Muscle layer of duodenum (tissue), 2 donors: ENCODE results near the gene LCE1D.

Experiments used
- H3K27ac ChIP-seq: one replicate; pipeline ENCODE4 v1.7.0; 2013; ENCODE audit warnings: mild to moderate bottlenecking, low read length
- H3K27me3 ChIP-seq: one replicate; pipeline ENCODE4 v1.7.0; 2013; ENCODE audit warnings: low read depth, mild to moderate bottlenecking, control low read depth, low read length
- H3K36me3 ChIP-seq, 2 donors: one replicate each; pipeline ENCODE4 v1.7.0; 2013; ENCODE audit warnings: low read length in 2 of 2, control low read depth in 1 of 2, mild to moderate bottlenecking in 1 of 2; ENCODE audit not compliant: insufficient read depth in 2 of 2, control insufficient read depth in 1 of 2
- H3K4me1 ChIP-seq, 2 donors: one replicate each; pipeline ENCODE4 v1.7.0; 2013; ENCODE audit warnings: low read length in 2 of 2, mild to moderate bottlenecking in 2 of 2, control low read depth in 1 of 2, moderate library complexity in 1 of 2; ENCODE audit not compliant: insufficient read depth in 2 of 2, control insufficient read depth in 1 of 2
- H3K4me3 ChIP-seq, 2 donors: one replicate each; pipeline ENCODE4 v1.7.0; 2013; ENCODE audit warnings: low read length in 2 of 2, low read depth in 1 of 2, mild to moderate bottlenecking in 1 of 2
- H3K9me3 ChIP-seq, 2 donors: one replicate each; pipeline ENCODE4 v1.7.0; 2013; ENCODE audit warnings: low read length in 2 of 2, control low read depth in 1 of 2, mild to moderate bottlenecking in 1 of 2; ENCODE audit not compliant: control insufficient read depth in 1 of 2
- donor health status: healthy.

Gene LCE1D, protein sequence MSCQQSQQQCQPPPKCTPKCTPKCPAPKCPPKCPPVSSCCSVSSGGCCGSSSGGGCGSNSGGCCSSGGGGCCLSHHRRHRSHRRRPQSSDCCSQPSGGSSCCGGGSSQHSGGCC

DNA sequence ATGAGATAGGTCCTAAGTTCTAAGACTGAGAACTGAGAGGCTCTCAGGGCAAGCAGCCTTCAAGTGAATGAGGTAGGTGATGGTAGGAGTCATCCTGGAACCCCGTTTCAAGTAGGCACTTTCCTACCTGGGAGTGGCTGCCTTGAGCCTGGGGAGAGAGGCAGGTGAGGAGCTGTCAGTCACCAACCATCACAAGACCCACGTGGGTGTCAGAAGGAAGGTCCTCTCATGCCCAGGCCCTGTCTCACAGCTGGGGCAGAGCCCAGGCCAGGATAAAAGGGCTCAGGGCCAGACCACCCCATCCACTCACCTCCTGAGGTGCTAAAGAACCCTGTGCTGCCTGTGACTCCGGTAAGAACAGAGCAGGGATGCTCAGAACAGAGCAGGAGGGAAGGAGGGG lies at the start of gene LCE1D:
Gene LCE1D, plus strand, starts transcription at position 301 of the 400 bp plus-strand sequence. CDS start 1,074 bp downstream, outside the sequence.
- Histone ChIP-seq H3K27me3 (no peaks in the 10 kb centered on the region), H3K36me3 (no peaks in the 10 kb centered on the region), H3K9me3 (no peaks in the 10 kb centered on the region), H3K27ac (no peak within 1 kb of the TSS), H3K4me3 (no peak within 1 kb of the TSS), H3K4me1 (no peaks in the 10 kb centered on the region)

DNA sequence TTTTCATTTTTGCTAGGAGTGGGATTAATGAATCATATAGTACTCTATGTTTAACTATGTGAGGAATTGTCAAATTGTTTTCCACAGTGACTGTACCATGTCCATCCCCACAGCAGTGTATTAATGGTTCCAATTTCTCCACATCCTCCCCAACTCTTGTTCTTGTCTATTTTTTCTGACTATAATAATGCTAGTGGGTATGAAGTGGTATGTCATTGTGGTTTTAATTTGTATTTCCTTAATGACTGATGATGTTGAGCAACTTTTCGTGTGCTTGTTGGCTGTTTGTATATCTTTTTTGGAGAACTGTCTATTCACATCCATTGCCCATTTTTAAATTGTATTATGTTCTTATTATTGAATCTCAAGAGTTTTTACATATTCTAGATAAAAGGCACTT lies 48.7 kb upstream of the LCE1D start:
- H3K27ac ChIP-seq, result no peak overlapping the region
- no peaks in the 10 kb centered on the region for H3K27me3 ChIP-seq
- H3K9me3 ChIP-seq, result no peaks in the 10 kb centered on the region
- no peak overlapping the region for H3K4me3 ChIP-seq
- H3K36me3 ChIP-seq, result no peaks in the 10 kb centered on the region
- no peaks in the 10 kb centered on the region for H3K4me1 ChIP-seq

DNA sequence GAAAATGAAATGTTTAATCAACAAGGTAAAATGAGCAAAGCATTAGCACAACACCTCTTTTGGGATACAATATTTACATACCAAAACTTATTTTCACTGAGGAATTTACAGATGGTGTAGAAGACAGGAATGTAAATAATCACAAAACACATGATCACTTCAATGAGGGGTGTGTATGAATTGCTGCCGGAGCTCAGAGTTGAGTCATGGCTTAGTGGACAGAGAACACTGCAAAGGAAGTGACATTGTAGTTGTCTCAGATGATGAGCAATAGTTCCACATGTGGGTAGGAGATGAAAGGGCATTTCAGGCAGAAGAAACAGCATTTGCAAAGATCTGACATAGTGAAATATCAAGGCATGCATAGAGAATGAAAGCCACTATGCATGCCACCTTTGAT lies 44.3 kb upstream of the LCE1D start:
- Histone ChIP-seq H3K27ac (no peak overlapping the region), H3K36me3 (no peaks in the 10 kb centered on the region), H3K9me3 (no peaks in the 10 kb centered on the region), H3K4me3 (no peak overlapping the region), H3K27me3 (no peaks in the 10 kb centered on the region), H3K4me1 (no peaks in the 10 kb centered on the region)

DNA sequence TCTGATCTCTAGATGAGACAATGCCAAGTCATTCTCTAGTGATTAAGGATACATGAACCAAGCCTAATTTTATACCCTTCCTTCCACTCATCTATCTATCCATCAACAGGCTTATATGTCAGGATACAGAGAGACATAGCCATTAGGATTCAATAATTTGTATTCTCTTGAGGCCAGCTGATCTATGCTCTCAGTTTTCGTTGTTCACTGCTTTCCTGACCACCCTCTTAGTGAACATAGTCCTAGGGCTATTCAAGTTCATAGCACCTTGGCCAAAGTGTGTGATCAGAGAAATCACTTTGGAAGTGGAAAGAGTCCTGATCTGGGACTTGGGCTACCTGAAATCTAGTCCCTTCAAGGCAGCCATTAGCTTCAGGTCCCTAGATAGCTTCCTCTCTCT lies 42.9 kb upstream of the LCE1D start:
- Histone ChIP-seq H3K27me3 (no peaks in the 10 kb centered on the region), H3K27ac (no peak overlapping the region), H3K36me3 (no peaks in the 10 kb centered on the region), H3K9me3 (no peaks in the 10 kb centered on the region), H3K4me1 (no peaks in the 10 kb centered on the region), H3K4me3 (no peak overlapping the region)

DNA sequence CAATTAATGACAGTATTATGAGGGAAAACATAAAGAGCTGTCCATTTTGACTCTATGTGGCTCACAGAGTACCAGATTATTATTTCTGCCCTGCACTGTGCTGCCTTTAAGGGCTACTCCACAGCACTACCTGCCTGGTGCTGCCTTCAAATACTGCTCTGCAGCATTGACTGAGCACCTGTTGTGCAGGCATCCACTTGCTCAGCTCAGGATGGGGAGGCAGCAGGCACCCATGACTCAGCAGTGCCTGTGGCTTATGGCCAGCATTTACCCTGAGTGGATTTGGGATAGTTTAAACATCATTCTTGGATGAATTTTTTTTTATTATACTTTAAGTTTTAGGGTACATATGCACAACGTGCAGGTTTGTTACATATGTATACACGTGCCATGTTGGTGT lies 39.6 kb upstream of the LCE1D start:
- Histone ChIP-seq H3K27ac (no peak overlapping the region), H3K4me1 (no peaks in the 10 kb centered on the region), H3K27me3 (no peaks in the 10 kb centered on the region), H3K4me3 (no peak overlapping the region), H3K36me3 (no peaks in the 10 kb centered on the region), H3K9me3 (no peaks in the 10 kb centered on the region)

DNA sequence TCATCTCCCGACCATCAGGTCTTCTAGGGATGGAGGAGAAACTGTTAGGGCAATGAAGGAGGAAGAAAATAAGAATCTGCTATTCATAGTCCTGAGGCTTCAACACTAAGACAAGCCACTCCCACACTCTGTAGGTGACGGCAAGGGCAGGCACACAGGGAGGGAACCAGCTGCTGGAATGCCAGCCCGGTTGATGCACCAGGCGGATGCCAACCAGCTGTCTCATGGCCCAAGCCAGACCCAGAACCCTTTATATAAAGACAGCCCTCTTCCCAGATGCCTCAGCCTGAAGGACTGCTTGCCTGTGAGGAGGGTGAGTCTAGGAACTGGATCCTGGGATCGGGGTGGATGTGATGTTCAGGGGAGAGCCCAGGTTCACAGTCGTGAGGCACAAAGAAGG lies 38.8 kb upstream of the LCE1D start, which contains the start of gene KPRP:
Gene KPRP, plus strand, starts transcription at position 279 of the 400 bp plus-strand sequence. CDS start 1,564 bp downstream, outside the sequence.
- no peaks in the 10 kb centered on the region for H3K27me3 ChIP-seq
- no peaks in the 10 kb centered on the region for H3K4me1 ChIP-seq
- no peaks in the 10 kb centered on the region for H3K9me3 ChIP-seq
- no peak within 1 kb of the TSS for H3K4me3 ChIP-seq
- H3K27ac ChIP-seq, result no peak within 1 kb of the TSS
- no peaks in the 10 kb centered on the region for H3K36me3 ChIP-seq

DNA sequence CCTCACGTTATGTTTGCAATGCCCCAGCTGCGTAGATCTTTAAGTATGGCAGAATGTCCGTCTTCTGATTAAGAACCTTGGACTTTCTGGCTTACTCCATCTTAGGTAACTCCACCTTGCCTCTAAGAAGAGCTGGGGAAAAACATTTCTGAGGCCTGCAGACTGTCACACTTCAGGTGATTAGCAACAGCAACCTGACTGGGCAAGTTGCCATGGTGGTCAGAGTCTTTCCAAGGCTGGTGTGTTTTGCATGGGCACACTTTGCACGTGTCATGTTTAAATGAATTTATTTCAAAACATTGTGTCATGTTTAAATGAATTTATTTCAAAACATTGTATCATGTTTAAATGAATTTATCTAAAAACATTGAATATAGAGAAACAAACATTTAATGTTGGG lies 37.9 kb upstream of the LCE1D start:
- Histone ChIP-seq H3K36me3 (no peaks in the 10 kb centered on the region), H3K27ac (no peak overlapping the region), H3K9me3 (no peaks in the 10 kb centered on the region), H3K4me3 (no peak overlapping the region), H3K4me1 (no peaks in the 10 kb centered on the region), H3K27me3 (no peaks in the 10 kb centered on the region)

DNA sequence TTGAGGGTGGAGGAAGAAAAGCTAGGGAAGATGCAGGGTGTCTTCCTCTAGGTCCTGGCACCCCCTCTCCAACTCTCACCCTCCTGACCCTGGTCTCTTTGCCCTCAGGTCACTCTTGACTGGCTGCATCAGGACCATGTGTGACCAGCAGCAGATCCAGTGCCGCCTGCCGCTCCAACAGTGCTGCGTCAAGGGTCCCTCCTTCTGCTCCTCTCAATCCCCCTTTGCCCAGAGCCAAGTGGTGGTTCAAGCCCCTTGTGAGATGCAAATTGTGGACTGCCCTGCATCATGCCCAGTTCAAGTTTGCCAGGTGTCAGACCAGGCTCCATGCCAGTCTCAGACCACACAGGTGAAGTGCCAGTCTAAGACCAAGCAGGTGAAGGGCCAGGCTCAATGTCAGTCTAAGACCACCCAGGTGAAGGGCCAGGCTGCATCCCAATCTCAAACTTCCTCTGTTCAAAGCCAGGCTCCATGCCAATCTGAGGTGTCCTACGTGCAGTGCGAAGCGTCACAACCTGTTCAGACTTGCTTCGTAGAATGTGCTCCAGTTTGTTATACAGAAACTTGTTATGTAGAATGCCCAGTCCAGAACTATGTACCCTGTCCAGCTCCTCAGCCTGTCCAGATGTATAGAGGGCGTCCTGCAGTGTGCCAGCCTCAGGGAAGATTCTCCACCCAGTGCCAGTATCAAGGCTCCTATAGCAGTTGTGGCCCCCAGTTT lies 36.9 kb upstream of the LCE1D start:
- H3K4me1 ChIP-seq, result no peaks in the 10 kb centered on the region
- H3K36me3 ChIP-seq, result no peaks in the 10 kb centered on the region
- H3K4me3 ChIP-seq, result no peak overlapping the region
- H3K9me3 ChIP-seq, result no peaks in the 10 kb centered on the region
- no peak overlapping the region for H3K27ac ChIP-seq
- no peaks in the 10 kb centered on the region for H3K27me3 ChIP-seq

DNA sequence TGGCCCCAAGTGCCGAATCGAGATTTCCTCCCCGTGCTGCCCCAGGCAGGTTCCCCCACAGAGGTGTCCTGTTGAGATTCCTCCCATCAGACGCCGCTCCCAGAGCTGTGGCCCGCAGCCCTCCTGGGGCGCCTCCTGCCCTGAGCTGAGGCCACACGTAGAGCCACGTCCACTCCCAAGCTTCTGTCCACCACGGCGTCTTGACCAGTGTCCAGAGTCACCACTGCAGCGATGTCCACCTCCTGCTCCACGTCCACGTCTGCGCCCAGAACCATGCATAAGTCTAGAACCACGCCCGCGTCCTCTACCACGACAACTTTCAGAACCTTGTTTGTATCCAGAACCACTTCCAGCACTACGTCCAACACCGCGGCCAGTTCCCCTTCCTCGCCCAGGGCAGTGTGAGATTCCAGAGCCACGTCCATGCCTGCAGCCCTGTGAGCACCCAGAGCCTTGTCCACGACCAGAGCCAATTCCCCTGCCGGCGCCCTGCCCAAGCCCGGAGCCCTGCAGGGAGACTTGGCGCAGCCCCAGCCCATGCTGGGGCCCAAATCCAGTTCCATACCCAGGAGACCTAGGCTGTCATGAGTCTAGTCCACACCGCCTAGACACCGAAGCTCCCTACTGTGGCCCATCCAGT lies 35.9 kb upstream of the LCE1D start:
- H3K27ac ChIP-seq, result no peak overlapping the region
- no peak overlapping the region for H3K4me3 ChIP-seq
- H3K27me3 ChIP-seq, result no peaks in the 10 kb centered on the region
- H3K36me3 ChIP-seq, result no peaks in the 10 kb centered on the region
- H3K9me3 ChIP-seq, result no peaks in the 10 kb centered on the region
- H3K4me1 ChIP-seq, result no peaks in the 10 kb centered on the region

DNA sequence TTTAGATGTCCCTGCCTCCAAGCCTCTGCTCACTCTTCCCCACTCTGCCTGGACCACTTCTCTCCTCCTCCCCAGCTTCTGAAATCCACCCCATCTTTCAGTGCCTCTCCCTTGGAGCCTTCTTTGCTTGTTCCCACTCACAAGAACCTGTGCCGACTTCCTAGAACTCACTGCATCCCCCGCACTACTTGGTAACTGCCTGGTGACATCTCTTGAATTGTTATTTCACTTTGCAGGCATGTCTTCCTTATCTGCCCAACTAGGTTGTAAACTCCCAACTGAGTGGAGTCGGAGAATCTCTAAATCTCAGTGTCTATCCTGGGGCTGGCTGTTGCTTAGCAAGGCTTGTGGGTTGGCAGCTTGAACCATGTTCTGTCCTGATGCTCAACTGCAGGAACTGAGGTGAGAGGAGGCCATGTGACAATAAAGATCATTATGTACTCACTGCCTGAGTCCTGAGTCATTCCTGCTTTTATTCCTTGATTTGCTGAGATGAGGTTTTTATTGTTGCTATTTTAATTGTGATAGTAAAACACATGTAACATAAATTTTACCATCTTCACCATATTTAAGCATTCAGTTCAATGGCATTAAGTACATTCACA lies 34.8 kb upstream of the LCE1D start:
- Histone ChIP-seq H3K27me3 (no peaks in the 10 kb centered on the region), H3K9me3 (no peaks in the 10 kb centered on the region), H3K27ac (no peak overlapping the region), H3K36me3 (no peaks in the 10 kb centered on the region), H3K4me3 (no peak overlapping the region), H3K4me1 (no peaks in the 10 kb centered on the region)

DNA sequence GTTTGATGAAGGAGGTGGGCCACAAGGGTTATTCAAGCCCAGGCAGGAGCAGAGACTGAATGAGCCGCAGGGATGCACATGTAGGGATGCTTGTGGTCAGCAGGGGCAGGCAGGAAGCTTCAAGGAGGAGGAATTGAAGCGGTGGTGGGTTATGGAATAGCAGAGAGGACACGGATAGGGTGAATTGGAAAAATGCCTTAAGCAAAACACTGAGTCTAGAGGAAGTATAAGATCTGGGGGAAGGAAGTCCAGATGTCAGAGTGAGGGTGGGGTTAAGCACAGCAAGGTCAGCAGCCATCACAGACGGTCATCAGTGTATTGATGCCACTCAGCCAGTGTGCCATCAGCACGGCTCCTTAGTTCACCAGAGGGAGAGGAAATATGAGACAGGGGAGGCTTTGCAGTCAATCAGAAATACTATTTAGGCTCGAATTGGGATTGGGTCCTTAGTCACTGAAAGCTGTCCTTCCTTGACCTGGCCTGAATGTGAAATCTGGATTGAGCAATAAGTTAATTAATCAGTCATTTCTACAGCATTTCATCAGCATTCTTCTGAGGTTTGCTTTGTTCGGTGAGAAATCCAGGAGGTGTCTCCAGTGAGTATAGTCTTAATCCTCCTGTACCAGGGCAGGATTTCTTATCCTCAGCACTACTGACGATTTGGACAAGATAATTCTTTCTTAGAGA lies 27.5 kb upstream of the LCE1D start:
- H3K27ac ChIP-seq, result no peak overlapping the region
- no peaks in the 10 kb centered on the region for H3K36me3 ChIP-seq
- no peaks in the 10 kb centered on the region for H3K27me3 ChIP-seq
- H3K4me3 ChIP-seq, result no peak overlapping the region
- no peaks in the 10 kb centered on the region for H3K9me3 ChIP-seq
- no peaks in the 10 kb centered on the region for H3K4me1 ChIP-seq
